ENCODE measurements around the gene KCNIP3. TPM values are rescaled to one million over a fixed set of nuclear protein-coding genes. Genes with fewer than 3 reads are reported as not detected.
A peak's percentile ranks its signal among the peaks of the same experiment; 100 is the strongest.

The KCNIP3 gene
- total RNA-seq, 1 experiment from 2014 or later = not detected

GRCh38 chr2:95392320-95392719 is 95.2 kb downstream of the KCNIP3 start:
- POLR2A ChIA-PET = no interaction called here
- DNase-seq = no peak
- intact Hi-C loops (cut with micrococcal nuclease; ENCODE audit: unreplicated experiment) = no loop called here
- no peak overlapping the region for H3K4me3 Mint-ChIP-seq (ENCODE audit: unreplicated experiment)
- no peaks in the 10 kb centered on the region for H3K27me3 ChIP-seq (replicated peaks; ENCODE audit: control insufficient read depth, insufficient read depth, low read length)
- H3K9me3 ChIP-seq = no peaks in the 10 kb centered on the region
- no peak overlapping the region for H3K4me3 ChIP-seq (ENCODE audit: low read depth, low read length)
- H3K4me1 Mint-ChIP-seq (ENCODE audit: low read depth, unreplicated experiment) = no peaks in the 10 kb centered on the region
- no peaks in the 10 kb centered on the region for H3K36me3 Mint-ChIP-seq (ENCODE audit: insufficient read depth, unreplicated experiment)
- no peaks in the 10 kb centered on the region for H3K9me3 Mint-ChIP-seq (ENCODE audit: unreplicated experiment)
- CTCF ChIA-PET = no interaction called here
- H3K36me3 ChIP-seq (ENCODE audit: control insufficient read depth, insufficient read depth, low read length) = no peaks in the 10 kb centered on the region
- no peak overlapping the region for H3K27ac Mint-ChIP-seq (ENCODE audit: unreplicated experiment)
- TF ChIP-seq CTCF (IDR thresholded peaks at IDR 0.05; ENCODE audit: insufficient read depth in 1 of 2, low read depth in 1 of 2, low read length in 1 of 2, severe bottlenecking in 1 of 2, unreplicated experiment in 1 of 2) = no peak
- no TSS peak for BruUV-seq (replicated peaks)
- peaks cover 14% of the 10 kb centered on the region for H3K4me1 ChIP-seq
- no peaks in the 10 kb centered on the region for H3K27me3 Mint-ChIP-seq (ENCODE audit: insufficient read depth, unreplicated experiment)

GRCh38 chr2:95392730-95393455 is 95.7 kb downstream of the KCNIP3 start:
- Mint-ChIP-seq H3K27ac (ENCODE audit: unreplicated experiment) (no peak overlapping the region), H3K4me1 (ENCODE audit: low read depth, unreplicated experiment) (no peaks in the 10 kb centered on the region), H3K9me3 (ENCODE audit: unreplicated experiment) (no peaks in the 10 kb centered on the region), H3K36me3 (ENCODE audit: insufficient read depth, unreplicated experiment) (no peaks in the 10 kb centered on the region), H3K27me3 (ENCODE audit: insufficient read depth, unreplicated experiment) (no peaks in the 10 kb centered on the region), H3K4me3 (ENCODE audit: unreplicated experiment) (no peak overlapping the region)
- no peak for DNase-seq
- CTCF ChIA-PET = interaction anchor here (0.7 kb wide), 1 partner anchor 9 kb away, joined by 4 read pairs; the partner anchor contains the start of gene FAHD2A
- intact Hi-C loops (cut with micrococcal nuclease; ENCODE audit: unreplicated experiment) = no loop called here
- no peaks in the 10 kb centered on the region for H3K27me3 ChIP-seq (replicated peaks; ENCODE audit: control insufficient read depth, insufficient read depth, low read length)
- H3K36me3 ChIP-seq (ENCODE audit: control insufficient read depth, insufficient read depth, low read length) = no peaks in the 10 kb centered on the region
- no TSS peak for BruUV-seq (replicated peaks)
- POLR2A ChIA-PET = no interaction called here
- no peak overlapping the region for H3K4me3 ChIP-seq (ENCODE audit: low read depth, low read length)
- H3K4me1 ChIP-seq = peaks cover 14% of the 10 kb centered on the region
- peak in 1 of 2 experiments; percentile 2 for TF ChIP-seq CTCF (IDR thresholded peaks at IDR 0.05; ENCODE audit: insufficient read depth in 1 of 2, low read depth in 1 of 2, low read length in 1 of 2, severe bottlenecking in 1 of 2, unreplicated experiment in 1 of 2)
- no peaks in the 10 kb centered on the region for H3K9me3 ChIP-seq

- H3K27ac Mint-ChIP-seq (ENCODE audit: unreplicated experiment) = no peak overlapping the region
- H3K4me3 Mint-ChIP-seq (ENCODE audit: unreplicated experiment) = no peak overlapping the region
- Histone ChIP-seq H3K27me3 (replicated peaks; ENCODE audit: control insufficient read depth, insufficient read depth, low read length) (no peaks in the 10 kb centered on the region), H3K4me1 (peaks cover 14% of the 10 kb centered on the region), H3K36me3 (ENCODE audit: control insufficient read depth, insufficient read depth, low read length) (no peaks in the 10 kb centered on the region), H3K4me3 (ENCODE audit: low read depth, low read length) (no peak overlapping the region), H3K9me3 (no peaks in the 10 kb centered on the region)
- H3K4me1 Mint-ChIP-seq (ENCODE audit: low read depth, unreplicated experiment) = no peaks in the 10 kb centered on the region
- intact Hi-C loops (cut with micrococcal nuclease; ENCODE audit: unreplicated experiment) = no loop called here
- H3K36me3 Mint-ChIP-seq (ENCODE audit: insufficient read depth, unreplicated experiment) = no peaks in the 10 kb centered on the region
- ChIA-PET CTCF (no interaction called here), POLR2A (no interaction called here)
- DNase-seq = no peak
- no peak for TF ChIP-seq CTCF (IDR thresholded peaks at IDR 0.05; ENCODE audit: insufficient read depth in 1 of 2, low read depth in 1 of 2, low read length in 1 of 2, severe bottlenecking in 1 of 2, unreplicated experiment in 1 of 2)
- no TSS peak for BruUV-seq (replicated peaks)
- H3K9me3 Mint-ChIP-seq (ENCODE audit: unreplicated experiment) = no peaks in the 10 kb centered on the region
- H3K27me3 Mint-ChIP-seq (ENCODE audit: insufficient read depth, unreplicated experiment) = no peaks in the 10 kb centered on the region
Observed at GRCh38 chr2:95393901-95394300, 96.8 kb downstream of the KCNIP3 start.

All from Caco-2 (cell line).